HG03432 (cell line): ENCODE results near the gene RRP8.

Source experiments
- ATAC-seq: cut with Tn5 transposase; IDR thresholded peaks from one replicate; pipeline ENCODE4 v1.9.1; 2021; ENCODE audit warnings: mild to moderate bottlenecking, moderate library complexity; ENCODE audit not compliant: unreplicated experiment

RRP8 gene

DNA sequence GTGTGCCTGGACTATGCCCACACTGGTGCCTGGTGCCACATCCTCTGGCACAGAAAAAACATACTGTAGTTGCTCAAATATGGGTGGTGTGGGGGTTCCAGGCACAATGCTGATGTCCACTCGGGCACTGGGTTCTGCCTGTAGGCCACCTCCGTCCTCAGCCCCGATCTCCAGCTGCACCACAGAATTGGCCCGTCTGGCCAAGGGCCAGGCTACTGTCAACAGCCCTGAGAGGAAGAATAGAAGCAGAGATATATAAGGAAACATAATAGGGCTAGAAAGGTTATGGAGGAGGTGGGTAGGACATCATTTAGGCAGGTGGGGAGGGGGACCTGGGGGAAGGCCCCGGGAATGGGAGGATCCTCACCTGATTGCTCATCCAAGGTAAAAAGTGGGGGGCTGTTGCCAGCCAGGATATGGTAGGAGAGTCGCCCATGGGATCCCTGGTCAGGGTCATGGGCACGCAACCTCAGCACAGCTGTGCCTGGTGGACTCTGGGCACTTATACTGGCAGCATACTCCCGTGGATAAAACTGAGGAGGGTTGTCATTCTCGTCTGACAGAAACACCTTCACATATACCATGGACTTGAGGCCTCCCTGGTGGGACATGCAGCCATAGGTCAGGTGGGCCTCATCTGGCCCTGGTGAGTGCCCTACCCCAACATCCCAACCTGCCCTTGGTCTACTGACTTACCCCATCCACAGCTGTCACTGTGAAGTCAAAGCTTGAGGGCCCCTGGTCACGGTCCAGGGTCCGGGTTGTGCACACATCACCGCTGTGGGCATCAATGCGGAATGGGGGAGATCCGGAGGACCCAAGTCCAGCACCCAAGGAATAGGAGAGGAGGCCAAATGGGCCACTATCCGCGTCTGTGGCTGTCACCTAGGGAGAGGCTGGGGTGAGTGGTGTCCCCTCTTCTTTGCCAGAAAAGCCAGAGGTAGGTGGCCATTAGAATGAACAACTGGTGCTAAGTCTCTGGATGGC lies 30.3 kb upstream of the RRP8 start:
- no peak for ATAC-seq

DNA sequence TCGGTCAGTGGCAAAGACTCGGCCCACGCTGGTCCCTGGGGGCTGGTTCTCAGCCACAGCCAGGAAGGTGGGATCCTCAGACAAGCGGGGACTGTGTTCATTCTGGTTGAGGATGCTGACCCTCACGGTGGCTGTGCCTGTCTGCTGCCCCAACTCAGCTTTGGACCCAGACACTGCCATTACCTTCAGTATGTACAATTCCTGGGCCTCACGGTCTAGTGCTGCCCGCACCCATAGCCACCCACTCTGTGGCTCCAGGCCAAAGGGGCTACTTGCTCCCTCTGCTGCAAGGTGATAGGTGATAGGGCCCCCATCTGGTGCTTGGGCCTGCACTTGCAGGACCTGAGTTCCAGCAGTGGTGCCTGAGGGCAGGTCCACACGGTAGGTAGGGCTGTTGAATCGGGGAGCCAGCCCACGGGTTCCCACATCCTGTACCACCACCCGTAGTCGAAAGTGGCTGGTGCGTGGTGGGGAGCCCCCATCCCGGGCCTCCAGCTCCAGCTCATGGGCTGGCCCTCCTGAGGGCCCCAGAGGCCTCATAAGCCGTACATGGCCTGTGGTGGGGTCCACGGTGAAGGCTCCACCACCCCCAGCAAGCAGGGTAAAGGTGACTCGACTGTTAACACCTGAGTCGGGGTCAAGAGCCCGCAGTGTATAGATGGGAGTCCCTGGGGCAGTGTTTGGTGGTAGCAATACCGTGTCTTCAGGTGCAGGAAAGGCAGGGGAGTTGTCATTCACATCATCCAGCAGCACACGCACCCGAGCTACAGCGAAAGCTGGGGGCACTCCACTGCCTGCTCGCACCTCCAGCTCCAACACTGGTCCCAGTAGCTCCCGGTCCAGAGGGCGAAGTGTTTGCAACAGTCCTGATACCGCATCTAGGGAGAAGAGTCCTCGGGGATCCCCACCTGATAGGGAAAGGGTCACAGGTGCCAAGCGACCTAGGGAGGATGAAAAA lies 29.0 kb upstream of the RRP8 start:
- no peak for ATAC-seq

DNA sequence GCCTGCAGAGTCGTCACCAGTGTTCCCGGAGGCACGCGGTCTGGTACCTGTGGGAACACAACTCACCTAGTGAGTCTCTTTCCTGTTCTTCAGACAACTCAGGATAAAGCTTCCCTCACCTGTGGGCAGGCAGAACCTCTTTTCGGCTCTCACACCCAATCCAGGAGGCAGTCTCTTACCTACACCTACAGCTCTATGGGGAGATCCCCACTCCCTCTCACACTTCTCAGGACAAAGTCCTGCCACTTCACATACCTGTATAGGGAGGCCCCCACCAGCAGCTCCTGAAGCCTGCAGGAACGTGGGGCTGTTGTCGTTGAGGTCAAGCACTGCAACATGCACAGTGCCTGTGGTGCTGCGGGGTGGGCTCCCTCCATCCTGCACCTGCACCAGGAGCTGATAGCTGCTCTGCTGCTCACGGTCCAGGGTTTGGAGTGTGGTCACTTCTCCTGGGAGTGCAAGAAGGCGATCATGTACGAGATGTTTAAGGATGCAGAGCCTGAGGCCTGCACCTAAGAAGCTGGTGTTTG lies 28.0 kb upstream of the RRP8 start:
- ATAC-seq: no peak

DNA sequence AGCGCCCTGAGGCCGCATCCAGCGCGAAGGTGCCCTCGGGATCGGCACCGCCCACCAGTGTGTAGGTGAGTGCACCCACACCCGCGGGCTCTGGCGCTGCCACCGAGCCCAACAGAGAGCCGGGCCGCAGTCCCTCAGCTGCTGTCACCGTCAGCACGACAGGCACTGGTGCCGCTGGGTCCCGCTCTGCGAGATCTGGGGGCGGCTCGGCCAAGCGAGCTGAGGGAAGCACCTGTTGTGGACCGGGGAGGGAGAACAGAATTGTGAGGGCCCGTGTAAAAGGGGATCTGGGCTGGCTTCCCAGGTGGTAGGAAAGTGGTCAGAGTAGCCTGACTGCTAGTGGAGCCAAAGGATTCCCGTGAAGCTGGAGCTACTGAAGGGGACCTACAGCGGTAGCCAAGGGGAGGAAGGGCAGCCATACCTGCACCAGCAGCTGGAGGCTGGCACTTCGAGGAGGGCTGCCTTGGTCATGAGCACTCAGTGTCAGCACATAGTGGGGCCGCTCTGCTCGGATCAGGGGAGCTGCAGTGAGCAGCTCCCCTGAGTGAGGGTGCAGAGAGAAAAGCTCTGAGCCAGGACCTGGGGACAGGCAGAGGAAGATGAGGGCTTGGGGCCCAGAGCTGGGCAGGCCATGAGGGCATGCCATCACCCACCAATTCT lies 27.3 kb upstream of the RRP8 start:
- ATAC-seq: no peak

DNA sequence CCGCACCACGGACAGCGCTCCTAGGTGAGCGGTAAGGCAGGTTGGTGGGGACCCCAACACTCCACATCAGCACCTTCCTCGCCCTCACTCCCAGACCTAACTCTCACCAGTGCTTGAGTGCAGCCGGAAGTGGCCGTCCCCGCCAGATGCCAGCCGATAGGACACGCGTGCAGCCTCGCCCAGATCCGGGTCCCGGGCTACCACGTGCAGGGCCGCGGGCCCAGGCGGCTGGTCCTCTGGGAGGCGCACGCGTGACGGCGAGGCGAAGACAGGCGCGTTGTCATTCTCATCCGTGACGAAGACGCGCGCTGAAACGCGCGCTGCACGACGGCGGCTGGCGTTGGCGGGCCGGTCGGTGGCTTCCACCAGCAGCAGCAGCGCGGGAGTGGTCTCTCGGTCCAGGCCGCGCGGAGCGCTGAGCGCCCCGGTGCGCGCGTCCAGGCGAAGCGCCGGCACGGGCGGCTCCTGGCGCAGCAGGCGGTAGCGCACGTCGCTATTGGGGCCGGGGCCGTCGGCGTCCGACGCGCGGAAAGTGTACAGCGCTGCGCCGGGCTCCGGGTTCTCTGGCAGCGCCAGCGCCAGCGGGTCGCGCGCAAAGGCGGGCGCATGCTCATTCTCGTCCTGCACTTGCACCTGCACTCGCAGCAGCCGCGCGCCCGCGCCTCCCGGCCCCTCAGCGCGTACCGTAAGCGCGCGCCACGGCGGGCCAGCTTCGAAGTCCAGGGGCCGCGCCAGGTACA lies 26.6 kb upstream of the RRP8 start:
- no peak for ATAC-seq

DNA sequence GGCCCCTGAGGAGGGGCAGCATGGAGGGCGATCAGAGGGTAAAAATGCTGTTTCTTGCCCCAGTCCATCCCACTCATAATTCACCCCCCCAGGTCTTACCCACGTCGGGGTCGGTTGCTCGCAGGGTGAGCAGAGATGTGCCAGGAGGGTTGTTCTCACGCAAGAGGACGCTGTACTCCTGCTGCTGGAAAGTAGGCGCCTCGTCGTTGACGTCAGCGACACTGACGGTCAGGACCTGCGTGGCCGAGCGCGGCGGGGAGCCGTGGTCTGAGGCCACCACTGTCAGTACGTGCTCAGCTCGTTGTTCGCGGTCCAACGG lies 26.1 kb upstream of the RRP8 start:
- no peak for ATAC-seq

DNA sequence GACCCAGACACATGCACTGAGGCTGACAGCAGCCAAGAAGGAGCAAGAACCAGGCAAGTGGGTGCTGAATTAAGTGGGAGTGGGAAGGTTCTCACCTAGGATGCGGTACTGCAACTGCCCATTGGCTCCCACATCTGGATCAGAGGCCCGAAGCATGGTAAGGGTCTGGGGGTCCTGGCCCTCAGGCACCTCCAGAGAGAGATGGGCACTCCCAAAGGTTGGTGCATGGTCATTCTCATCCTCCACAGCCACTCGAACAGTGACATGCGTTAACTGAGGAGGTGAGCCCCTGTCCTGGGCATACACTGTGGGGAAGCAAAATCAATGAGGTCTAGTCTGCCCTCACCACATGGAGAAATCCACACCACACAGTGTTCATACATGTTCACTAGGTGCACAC lies 25.1 kb upstream of the RRP8 start:
- ATAC-seq: no peak

DNA sequence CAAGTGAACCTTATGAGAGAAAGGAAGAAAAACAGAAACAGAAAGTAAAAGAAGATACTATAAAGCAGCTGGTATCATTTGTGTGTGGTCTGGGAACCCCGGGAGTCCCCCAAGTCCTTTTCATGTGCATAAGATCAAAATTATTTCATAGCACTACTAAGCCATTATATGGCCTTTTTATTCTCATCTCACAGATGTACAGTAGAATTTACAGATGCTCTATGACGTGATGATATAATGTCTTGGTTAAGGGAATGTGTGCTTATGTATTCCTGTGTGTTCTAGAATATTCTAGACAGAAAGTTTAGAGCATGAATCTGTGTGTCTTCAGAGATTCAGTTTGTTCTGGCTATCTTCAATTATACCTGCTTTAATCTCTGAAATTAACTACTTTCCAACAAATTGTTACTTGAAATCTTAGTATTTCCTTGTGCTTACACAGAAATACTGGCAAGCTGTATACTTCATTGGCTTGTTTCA lies 24.4 kb upstream of the RRP8 start:
- ATAC-seq: peak; percentile 80

DNA sequence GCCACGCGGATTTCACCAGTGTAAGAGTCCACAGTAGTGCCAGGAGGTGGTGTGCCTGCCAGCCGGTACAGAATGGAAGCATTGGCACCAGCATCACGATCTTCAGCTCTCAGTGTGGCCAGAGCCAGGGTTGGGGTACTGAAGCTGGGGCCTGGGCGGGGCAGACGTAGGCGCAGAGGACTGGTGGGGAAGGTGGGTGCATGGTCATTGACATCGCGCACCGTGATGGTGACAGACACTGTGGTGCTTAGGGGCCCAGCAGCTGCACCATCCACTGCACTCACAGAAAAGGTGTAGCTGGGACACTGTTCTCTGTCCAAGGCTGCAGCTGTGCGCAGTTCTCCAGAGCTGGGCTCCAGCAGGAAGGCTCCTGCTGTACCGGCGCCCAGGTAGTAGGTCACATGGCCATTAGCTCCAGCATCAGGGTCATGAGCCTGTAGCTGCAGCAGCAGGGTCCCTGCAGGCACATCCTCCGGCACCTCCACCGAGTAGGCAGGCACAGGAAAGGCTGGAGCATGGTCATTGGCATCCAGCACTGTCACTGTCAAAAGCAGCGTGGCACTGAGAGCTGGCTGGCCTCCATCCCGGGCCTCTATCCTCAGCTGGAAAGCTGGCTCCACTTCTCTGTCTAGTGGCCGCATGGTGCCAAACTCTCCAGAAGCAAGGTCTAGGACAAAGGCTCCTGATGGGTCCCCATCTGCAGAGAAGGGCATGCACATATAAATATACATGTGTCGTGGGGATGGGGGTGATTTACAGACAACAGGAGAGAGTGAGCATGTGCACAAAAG lies 23.8 kb upstream of the RRP8 start:
- no peak for ATAC-seq

DNA sequence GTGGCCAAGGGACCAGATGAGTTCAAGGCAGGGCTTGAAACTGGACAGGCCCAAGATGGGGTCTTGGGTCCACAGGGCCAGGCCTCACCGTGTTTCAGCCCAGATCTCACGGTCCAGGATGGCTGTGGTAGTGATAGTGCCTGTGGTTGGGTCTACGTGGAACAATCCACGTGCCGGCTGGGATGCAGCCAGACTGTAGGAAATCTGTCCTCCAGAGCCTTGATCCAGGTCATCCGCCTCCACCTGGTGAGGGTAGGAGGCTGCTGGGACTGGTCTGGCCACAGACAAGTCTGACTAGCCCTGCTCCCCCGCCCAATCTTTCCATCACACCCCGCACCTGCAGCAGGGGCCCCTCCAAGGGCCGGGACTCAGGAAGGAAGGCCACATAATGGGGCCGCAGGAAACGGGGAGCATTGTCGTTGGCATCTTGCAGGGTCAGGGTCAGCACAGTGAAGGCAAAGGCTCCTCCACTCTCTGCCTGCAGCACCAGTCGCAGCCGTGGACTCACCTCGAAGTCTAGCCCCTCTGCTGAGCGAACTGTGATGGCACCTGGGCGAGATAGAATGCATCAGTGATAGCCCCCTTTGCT lies 22.5 kb upstream of the RRP8 start:
- no peak for ATAC-seq

DNA sequence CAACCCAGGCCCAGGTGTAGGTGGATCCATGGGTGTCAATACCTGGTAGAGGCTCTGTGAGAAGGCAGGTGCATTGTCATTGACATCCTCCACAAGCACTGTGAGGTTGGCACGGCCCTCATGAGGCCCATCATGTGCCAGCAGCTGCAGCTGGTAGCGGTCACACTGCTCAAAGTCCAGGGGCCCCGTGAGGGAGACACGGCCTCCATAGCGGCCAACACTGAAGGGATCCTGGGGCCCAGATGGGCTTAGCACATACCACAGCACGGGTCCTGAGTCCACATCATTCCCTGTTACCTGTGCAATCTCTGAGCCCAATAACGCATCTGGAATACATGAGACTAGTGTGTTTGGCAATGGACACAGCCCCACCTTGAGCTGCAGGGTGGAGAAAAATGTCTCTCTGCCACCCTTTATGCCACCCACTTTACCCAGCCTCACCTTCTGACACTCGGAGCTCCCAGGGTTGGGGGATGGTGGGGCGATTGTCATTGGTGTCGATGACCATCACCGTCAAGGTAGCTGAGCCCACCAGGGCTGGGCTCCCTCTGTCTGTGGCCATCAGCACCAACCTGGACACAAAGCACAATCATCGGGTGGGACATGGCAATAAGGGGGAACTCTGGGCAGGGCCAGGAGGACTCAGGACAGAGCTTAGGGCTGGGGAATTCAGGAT lies 21.9 kb upstream of the RRP8 start:
- no peak for ATAC-seq

DNA sequence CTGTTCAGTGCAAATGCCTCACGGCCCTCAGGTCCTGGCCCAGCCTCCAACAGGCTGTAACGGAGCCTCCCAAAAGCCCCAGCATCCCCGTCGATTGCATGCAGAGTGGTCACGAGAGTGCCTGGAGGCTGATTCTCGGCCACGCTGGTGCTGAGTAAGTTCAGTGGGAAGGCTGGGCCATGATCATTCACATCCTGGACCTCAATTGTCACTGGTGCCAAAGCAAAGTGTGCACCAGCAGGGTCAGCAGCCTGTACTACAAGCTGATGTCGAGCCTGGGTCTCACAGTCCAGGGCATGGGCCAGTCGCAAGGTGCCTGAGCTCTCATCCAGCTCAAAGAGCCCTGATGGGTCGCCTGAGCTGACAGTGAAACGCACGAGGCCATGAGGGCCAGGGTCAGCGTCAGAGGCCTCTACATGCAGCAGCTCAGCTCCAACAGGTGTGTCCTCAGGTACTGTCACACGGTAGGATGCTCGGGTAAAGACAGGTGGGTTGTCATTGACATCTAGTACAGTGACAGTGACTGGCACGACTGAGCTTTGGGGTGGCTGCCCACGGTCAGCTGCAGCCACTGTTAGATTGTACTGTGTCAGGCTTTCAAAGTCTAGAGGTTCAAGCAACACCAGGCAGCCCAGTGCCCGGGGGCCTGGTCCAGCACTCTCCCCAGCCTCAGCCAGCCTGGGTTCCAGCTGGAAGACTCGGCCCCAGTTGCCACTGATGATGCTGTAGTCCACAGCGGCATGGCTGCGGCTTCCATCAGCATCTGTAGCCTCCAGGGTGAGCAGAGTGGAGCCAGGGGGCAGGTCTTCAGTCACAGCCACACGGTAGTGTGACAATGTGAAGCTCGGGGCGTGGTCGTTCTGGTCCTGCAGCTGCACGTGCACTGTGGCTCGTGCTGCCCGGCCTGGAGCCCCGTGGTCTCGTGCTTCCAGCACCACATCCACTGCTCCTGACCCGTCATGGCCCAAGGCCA lies 20.3 kb upstream of the RRP8 start:
- ATAC-seq: no peak

DNA sequence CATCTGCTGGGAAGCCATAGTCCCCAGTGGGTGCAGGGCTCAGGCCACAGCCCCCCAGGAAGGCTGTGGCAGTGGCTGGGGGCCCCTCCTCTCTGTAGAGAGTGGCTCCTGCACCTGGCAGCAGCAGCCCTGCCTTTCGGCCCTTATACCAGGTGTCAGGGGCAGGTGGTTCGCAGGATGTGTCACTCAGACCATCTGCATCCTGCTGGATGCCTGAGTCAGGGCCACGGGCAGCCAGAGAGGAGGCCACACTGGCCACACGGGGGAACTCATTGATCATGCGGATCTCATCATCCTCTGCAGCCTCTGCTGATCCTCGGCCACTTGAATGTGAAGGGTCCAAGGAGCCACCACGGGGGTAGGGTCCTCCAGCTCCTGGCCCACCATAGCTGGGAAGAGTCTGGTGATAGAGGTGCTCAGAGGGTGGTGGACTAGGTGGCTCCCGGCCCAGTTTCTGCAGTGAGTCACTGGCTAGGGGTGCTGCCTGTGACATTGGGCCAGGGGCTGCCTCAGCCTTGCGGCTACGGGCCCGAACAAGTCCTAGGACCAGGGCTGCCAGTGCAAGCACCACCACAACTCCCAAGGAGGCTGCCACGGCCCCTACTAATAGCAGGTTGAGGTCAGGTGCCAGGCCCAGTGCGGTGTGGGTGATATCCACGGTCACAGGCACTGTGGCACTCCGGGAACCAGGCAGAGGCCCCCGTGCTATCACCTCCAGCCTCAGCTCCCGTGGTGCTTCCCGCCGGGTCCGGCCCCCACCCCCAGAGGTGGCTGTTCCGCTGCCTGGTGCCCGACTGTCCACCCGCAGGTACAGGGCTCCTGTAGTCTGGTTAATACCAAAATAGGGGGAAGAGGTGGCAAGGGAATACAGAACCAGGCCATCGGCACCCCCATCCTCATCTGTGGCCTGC lies 19.1 kb upstream of the RRP8 start:
- no peak for ATAC-seq

DNA sequence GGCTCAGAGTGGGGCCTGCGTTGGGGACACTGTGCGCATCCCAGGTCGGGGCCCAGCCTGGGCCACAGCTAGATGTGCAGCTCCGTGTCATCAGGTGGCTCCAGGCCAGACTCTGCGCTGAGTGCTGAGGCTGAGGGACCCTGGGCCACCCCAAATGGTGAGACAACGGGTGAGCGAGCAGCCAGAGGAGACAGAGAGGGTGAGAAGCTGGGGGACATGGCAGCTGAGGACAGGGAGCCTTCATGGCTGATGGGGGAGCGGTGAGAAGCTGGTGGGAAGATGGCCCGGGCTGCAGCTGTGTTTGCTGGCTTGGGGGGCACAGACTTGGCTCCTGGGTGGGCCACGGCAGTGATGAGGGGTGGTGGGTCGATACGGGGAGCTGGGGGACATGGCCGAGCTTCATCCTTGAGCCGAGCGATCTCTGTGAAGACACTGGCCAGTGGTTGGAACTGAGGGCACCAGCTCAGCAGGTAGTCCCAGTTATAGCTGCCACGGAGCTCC lies 18.3 kb upstream of the RRP8 start:
- no peak for ATAC-seq

DNA sequence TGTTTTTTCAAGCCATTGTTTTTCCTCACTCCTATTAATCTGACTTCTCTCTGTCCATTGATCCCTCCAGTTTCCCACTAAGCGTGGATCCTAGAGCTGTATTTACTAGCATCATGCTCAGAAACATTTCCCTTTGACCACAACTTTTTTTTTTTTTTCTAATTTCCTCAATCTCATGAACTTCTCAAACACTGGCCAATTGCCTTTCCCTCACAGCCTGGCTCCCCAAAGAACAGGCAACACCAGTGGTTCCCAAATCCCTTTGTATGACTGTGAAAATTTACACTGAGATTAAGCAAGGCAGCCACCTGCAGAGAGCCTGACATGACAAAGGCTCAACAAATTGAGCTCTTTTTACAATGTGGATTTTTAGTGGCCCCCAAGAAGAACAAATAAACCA lies 17.2 kb upstream of the RRP8 start:
- no peak for ATAC-seq
